GM13977 (cell line): ENCODE measurements around the gene GLB1L2.

ENCODE experiments used
- DNase-seq: peaks from one replicate; pipeline ENCODE4 v3.0.0; 2012; ENCODE audit warnings: low spot score
- CTCF ChIP-seq: IDR thresholded peaks from 2 replicates; pipeline ENCODE4 v1.5.1; 2012; ENCODE audit warnings: mild to moderate bottlenecking, control low read depth; ENCODE audit not compliant: insufficient read depth; ENCODE audit errors: extremely low read depth, missing control alignments
- in situ Hi-C: fragments of 300-500 bp; cut with MboI; formaldehyde crosslinking; loops from one replicate; pipeline ENCODE4 v1.12.0; 2022; ENCODE audit warnings: low sequenced_read_pairs, low pct_unique_long_range_greater_than_20kb, mixed read lengths, inconsistent platforms; ENCODE audit not compliant: unreplicated experiment

GLB1L2 gene

GRCh38 chr11:134416726-134417125 lies 84.9 kb downstream of the GLB1L2 start:
- TF ChIP-seq CTCF: no peak
- in situ Hi-C loops: no loop called here
- no peak for DNase-seq

- no peak for TF ChIP-seq CTCF
- DNase-seq: no peak
- in situ Hi-C loops: no loop called here
Observed at GRCh38 chr11:134417871-134418840, 86.4 kb downstream of the GLB1L2 start.

GRCh38 chr11:134423106-134423505 lies 91.3 kb downstream of the GLB1L2 start:
- DNase-seq: no peak
- TF ChIP-seq CTCF: no peak
- in situ Hi-C loops: no loop called here

- no peak for TF ChIP-seq CTCF
- in situ Hi-C loops: no loop called here
Observed at GRCh38 chr11:134425413-134425812, 93.6 kb downstream of the GLB1L2 start.

More at GRCh38 chr11:134425413-134425812, 93.6 kb downstream of the GLB1L2 start:
- DNase-seq: no peak
